Kidney epithelial cell (primary cell): ENCODE measurements around the gene FTO. TPM values are rescaled to one million over a fixed set of nuclear protein-coding genes. Genes with fewer than 3 reads are reported as not detected.

Experiments used
- DNase-seq: peaks from one replicate; pipeline ENCODE4 v3.0.0-alpha.2; 2010; ENCODE audit warnings: low read depth
- H3K27me3 ChIP-seq: 2 replicates; pipeline ENCODE4 v1.6.0; 2011; ENCODE audit warnings: low read length; ENCODE audit not compliant: control insufficient read depth, insufficient read depth
- H3K36me3 ChIP-seq: 2 replicates; pipeline ENCODE4 v1.5.1; 2011; ENCODE audit warnings: low read length; ENCODE audit not compliant: control insufficient read depth, insufficient read depth
- H3K4me3 ChIP-seq: 2 replicates; pipeline ENCODE4 v1.5.1; 2011; ENCODE audit warnings: low read depth, mild to moderate bottlenecking, control low read depth, low read length
- total RNA-seq: library from RNA; depleted of rRNA; stranded (reverse); fragments of >200 nt; gene quantifications from 2 replicates; pipeline ENCODE4 v1.2.3, GENCODE V29; 2015
- TF ChIP-seq, protein P1 (sequence below): IDR thresholded peaks from 2 replicates; pipeline ENCODE4 v1.5.1; 2011; ENCODE audit warnings: mild to moderate bottlenecking, moderate library complexity, low read length, control low read depth, inconsistent platforms; ENCODE audit not compliant: insufficient read depth, poor library complexity, severe bottlenecking

The FTO gene
- total RNA-seq, 1 donor from 2014 or later: 66.9 TPM

DNA sequence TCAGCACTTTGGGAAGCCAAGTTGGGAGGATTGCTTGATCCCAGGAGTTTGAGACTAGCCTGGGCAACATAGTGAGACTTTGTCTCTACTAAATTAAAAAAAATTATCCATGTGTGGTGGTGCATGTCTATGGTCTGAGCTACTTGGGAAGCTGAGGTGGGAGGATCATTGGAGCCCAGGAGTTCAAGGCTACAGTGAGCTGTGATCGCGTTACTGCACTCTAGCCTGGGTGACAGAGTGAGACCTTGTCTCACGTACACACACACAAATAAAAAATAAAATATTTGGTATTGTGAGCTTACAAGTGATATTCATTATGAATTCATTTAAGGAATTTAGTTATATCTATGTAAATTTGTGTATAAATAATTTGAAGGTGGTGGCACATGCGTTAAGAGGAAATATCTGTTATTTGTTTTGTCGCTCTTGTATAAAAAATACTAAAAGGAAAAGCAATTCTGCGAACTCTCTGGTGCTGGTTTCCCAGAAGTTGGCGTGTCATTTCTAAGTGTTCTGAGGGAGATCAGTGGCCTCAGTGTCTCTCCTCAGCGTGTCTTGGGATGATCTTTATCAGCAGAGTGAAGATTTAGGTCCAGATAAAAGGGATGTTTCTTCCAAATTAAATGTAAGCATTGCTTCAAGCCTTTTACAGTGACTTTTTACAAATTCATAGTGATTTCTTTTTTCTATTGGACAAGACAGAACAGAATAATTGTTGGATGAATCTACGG lies 187.6 kb downstream of the FTO start:
- TF ChIP-seq, protein P1, sequence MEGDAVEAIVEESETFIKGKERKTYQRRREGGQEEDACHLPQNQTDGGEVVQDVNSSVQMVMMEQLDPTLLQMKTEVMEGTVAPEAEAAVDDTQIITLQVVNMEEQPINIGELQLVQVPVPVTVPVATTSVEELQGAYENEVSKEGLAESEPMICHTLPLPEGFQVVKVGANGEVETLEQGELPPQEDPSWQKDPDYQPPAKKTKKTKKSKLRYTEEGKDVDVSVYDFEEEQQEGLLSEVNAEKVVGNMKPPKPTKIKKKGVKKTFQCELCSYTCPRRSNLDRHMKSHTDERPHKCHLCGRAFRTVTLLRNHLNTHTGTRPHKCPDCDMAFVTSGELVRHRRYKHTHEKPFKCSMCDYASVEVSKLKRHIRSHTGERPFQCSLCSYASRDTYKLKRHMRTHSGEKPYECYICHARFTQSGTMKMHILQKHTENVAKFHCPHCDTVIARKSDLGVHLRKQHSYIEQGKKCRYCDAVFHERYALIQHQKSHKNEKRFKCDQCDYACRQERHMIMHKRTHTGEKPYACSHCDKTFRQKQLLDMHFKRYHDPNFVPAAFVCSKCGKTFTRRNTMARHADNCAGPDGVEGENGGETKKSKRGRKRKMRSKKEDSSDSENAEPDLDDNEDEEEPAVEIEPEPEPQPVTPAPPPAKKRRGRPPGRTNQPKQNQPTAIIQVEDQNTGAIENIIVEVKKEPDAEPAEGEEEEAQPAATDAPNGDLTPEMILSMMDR: no peak

DNA sequence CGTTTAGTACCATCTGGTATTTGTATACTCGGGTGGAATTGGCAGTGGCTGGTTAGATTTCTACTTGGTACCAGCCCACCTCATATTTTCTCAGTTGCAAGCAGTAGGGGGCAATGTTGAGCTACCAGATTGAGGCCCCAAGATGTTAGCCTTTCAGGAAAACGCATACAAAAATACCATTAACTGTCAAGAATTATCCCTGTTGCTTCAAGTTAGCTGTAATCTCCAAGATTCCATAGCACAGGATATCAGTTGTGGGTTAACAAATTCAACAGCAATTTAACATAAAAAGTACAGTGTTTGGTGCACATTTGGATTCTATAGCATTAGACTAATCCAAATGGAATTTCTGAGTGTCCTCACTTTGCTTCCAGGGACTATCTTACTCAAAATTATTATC lies 188.2 kb downstream of the FTO start:
- Histone ChIP-seq H3K27me3 (no peaks in the 10 kb centered on the region), H3K4me3 (no peak overlapping the region), H3K36me3 (no peaks in the 10 kb centered on the region)
- TF ChIP-seq, protein P1: peak; percentile 69
- DNase-seq: no peak

More for the DNA sequence above, 187.6 kb downstream of the FTO start:
- H3K27me3 ChIP-seq: no peaks in the 10 kb centered on the region
- DNase-seq: no peak
- no peaks in the 10 kb centered on the region for H3K36me3 ChIP-seq
- no peak overlapping the region for H3K4me3 ChIP-seq

DNA sequence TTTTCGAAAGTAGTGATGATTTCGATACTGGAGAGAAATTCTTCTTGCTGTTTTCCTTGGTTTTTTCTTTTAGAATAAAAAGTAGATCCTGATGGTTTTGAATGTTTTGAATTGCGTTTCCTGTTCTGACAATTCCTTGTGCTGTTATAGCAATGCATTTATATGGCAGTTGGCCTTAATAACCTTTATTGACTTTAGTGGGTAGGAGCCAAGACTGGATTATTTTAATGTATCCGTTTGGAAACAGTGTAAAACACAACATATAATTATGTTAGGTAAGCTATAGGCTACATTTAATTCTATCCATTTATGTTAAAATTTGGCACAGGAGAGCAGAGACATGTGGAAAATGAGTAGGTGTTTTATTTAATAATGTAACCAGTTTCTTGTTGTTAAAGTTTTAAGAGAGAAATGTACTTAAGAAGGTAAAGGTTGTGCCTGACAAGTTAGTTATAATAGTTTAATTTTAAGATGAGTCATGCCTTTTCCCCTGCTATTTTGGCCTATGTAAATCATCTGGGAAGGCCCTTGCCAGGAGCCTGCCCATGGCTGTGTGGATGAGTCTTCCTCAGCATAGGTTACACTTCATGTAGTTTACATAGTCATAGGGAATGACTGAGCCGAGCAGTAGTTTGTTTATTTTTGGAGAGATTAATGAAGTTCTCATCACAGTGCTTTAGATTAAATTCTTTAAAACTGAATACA lies 189.9 kb downstream of the FTO start:
- no peak overlapping the region for H3K4me3 ChIP-seq
- TF ChIP-seq, protein P1: no peak
- no peaks in the 10 kb centered on the region for H3K36me3 ChIP-seq
- peak; percentile 43 for DNase-seq
- H3K27me3 ChIP-seq: no peaks in the 10 kb centered on the region

DNA sequence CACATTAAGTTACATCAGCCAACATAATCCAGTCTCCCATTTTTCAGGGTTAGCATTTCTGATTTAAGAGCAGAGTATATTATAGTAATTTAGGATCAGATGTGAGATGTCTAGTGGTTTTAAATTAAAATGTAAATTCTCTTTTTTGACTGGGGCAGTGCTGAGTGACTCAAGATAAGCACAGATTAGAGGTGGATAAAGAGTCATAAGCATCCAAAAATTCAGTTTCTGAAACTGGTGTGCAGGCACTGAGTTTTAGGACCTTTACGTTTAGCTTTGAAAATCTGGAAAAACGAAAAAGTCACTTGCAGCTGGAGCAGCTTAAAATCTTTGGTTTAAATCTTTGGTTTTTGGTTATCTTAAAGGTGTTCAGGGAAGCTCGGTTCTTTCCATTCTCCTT lies 190.7 kb downstream of the FTO start:
- Histone ChIP-seq H3K4me3 (no peak overlapping the region), H3K27me3 (no peaks in the 10 kb centered on the region), H3K36me3 (no peaks in the 10 kb centered on the region)
- TF ChIP-seq, protein P1: no peak
- DNase-seq: no peak

DNA sequence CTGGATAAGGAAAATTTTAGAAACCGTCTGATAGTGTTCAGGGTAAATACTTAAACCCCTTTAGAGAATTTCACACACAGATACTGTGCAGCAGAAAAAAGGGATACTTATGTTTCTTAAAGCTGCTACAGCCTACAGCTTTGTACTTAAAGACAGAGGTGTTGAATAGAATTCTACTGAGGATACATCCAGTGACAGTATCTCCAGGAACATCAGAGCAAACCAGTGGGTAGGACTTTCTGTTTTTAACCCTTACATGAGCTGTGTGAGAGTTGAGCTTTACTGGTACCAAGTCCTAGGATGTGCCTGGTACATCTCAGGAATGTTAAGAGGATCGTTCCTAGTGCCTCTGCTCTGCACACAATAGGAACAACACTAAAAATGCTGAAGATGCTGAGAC lies 191.5 kb downstream of the FTO start:
- DNase-seq: no peak
- TF ChIP-seq, protein P1: no peak
- H3K4me3 ChIP-seq: no peak overlapping the region
- H3K27me3 ChIP-seq: no peaks in the 10 kb centered on the region
- H3K36me3 ChIP-seq: no peaks in the 10 kb centered on the region

DNA sequence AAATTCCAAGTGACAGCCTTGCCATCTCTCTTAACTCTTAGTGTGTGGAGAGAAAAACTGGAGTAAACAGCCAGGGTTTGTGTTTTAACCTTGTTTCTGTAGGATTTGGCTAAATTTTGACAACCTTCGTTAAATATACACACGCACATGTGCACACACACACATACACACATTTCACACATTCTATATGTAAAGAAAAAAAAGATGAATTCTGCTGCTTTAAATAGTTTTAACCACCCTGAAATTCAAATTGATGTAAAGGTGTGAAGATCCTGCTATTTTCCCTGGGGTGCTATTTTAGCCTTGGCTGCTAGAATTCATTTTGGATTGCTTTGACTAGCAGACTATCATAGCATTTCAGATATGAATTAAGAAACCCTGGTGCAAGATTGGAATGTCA lies 191.9 kb downstream of the FTO start:
- Histone ChIP-seq H3K27me3 (no peaks in the 10 kb centered on the region), H3K4me3 (no peak overlapping the region), H3K36me3 (no peaks in the 10 kb centered on the region)
- TF ChIP-seq, protein P1: no peak
- DNase-seq: no peak
